HG02798 (cell line): ENCODE measurements around the gene ZNF764.
A peak's percentile ranks its signal among the peaks of the same experiment; 100 is the strongest.
"Not testable (repeated sequence)": the region's sequence is repeated elsewhere in the genome, so short reads cannot be mapped to it uniquely, and the experiment has no call there.

ENCODE experiments used
- ATAC-seq: cut with Tn5 transposase; IDR thresholded peaks from one replicate; pipeline ENCODE4 v1.9.1; 2021; ENCODE audit warnings: mild to moderate bottlenecking; ENCODE audit not compliant: unreplicated experiment, poor library complexity

Gene ZNF764

DNA sequence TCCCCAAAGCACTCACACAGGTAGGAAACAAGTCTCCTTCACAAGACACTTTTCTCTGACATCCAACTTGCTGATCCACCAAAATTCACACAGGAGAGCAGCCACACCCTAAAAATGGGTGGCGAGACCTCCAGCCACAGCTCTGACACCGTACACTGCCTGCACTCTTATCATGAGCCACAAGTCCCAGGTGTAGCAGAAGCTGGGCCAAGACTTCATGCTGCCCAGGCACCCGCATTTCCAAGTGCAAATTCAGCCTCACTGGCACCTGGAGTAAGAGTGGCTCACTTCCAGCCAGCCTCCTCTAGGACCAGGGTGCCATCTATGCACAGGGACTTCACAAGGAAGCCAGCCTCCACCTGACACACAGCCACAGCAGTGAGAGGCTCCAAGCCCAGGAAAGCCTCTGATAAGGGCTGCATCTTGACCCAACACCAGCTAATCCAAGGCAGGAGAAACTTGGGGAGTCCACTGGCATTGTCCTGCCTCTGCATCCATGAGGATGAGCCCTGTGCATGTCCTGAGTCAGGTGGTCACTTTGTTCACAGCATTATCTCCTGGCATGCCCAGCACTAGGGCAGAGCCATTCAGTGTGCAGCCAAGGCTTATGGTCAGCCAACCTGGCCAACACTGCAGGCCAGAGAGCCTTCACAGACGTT lies 29.2 kb downstream of the ZNF764 start:
- no peak for ATAC-seq

DNA sequence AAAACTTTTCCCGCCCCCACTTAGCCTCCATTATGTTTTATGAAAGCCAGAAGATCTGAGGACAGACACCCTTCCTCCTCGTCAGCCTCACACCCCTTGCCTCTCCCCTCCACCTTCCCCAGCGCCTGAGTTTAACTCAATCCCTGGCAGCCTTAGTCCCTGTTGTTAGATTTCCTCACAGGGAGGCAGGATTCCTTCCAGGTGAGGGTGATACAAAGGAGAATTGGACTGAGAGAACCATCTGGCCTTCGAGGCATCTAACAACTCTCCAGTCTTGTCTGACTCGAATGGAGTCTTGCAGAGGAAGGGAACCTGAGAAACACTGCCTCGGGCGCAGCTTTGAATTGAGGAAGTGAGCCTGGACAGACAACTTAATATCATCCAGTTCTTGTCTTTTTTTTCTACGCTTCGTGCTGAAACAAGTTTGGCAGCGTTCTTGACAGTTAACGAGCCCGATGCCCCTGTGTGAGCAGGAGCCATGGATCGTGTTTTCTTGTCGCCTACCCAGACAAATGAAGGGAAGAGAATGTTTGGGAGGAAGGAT lies 30.5 kb downstream of the ZNF764 start:
- ATAC-seq: no peak

DNA sequence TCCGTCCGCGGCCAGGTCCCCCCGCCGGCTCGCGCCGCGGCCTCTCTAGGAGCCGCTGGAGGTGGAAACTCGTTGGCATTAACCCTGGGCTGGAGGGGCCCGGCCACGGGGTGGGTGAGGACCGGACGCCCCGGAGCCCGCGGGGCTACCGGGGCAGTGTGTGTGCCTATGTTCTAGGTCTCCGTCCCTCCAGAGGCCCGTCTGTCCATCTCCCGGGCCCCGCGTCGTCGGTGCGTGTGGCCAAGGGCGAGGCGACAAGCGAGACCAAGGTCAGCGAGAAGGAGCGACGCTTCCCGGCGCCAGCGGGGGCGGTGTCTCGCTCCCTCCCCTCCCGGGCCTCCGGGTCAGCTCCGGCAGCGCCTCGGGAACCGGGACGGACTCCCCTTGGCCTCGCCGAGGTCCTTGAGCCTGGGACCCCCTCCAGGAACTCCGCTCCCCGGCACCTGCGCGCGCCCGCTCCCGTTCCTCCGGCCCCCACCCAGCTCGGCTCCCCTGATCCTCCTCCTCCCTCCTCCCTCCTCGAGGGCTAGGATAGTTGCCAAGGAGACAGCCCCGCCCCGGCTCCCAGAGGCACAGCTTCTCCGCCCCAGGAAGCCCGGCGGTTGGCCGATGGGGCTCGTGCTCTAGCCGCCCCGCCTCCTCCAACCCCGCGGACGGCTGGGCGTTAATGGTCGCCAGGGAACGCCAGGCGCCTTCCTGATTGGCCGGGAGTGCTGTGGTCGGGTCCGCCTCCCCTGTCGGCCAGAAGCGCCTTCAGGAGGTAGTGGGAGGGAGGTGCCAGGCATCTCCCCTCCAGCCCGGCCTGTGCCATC lies 31.1 kb downstream of the ZNF764 start:
- peak; percentile 89 for ATAC-seq

DNA sequence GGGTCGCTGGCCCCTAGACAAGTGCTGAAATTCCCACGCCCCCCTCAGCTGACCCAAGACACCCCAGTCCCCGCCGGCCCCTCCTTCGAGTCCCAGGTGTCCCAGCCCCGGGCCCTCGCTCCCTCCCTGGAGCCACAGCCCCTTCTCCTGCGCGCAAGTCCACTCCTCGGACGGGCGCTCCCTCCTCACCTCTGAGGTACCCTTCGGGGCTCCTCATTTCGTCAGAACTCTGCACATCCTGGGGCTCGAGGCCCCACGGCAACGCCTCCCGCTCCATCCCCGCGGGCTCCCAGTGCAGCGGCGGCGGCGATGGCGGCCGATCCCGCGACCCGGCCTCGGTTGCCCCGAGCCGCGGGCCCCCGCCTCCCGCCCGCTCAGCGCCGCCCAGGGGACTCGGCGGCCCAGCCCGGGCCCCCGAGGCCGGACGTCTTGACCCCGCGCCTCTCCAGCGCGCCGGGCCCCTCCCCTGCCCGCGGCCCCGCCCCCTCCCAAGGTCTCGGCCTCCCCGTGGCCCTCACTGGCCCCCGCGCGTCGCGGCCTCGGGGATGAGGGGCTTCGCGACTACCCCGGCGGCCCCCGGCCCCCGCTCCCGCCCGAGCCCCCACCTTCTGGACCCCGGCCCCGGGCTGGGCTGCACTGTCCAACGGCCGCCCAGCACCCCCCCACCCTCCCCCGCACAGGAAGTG lies 31.9 kb downstream of the ZNF764 start, which contains the start of gene ZNF768:
Gene ZNF768, minus strand, starts transcription at position 430 of the 686 bp plus-strand sequence. Its CDS starts 153 bp downstream, at position 277.
- peak; percentile 29 for ATAC-seq

DNA sequence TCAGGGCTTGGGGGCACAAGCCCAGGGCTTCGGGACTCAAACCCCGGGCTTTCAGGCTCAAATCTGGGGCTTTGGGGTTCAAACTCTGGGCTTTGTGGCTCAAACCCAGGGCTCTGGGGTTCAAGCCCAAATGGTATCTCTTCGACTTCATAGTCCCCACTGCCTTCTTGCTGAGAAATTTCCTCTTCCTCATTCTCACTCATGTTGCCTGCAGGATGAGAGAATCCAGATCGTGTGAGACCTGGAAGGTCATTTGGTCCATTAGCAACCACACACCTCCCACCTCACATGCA lies 32.4 kb downstream of the ZNF764 start:
- no peak for ATAC-seq

- no peak for ATAC-seq
These were observed 33.3 kb downstream of the ZNF764 start for GRCh38 chr16:30524575-30525568.

GRCh38 chr16:30523768-30524574 lies 34.2 kb downstream of the ZNF764 start:
- no peak for ATAC-seq

DNA sequence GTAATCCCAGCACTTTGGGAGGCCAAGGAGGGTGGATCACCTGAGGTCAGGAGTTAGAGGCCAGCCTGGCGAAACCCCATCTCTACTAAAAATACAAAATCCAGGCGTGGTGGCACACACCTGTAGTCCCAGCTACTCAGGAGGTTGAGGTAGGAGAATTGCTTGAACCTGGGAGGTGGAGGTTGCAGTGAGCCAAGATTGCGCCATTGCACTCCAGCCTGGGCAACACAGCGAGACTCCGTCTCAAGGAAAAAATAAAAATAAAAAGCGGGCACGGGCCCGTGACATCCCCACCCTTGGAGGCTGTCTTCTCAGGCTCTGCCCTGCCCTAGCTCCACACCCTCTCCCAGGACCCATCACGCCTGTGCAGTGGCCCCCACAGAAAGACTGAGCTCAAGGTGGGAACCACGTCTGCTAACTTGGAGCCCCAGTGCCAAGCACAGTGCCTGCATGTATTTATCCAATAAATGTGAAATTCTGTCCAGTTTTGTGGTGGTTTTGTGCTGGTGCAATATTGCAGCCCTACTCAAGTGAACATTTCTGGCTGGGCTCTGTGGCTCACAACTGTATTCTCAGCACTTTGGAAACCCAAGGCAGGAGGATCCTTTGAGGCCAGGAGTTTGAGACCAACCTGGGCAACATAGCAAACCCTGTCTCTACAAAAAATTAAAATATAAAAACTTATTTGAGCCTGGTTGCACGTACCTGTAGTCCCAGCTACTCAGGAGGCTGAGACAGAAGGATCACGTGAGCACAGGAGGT lies 35.3 kb downstream of the ZNF764 start:
- ATAC-seq: not testable (repeated sequence)

GRCh38 chr16:30521873-30522641 lies 36.1 kb downstream of the ZNF764 start:
- no peak for ATAC-seq

- no peak for ATAC-seq
These were observed 36.7 kb downstream of the ZNF764 start for GRCh38 chr16:30521476-30521872.

DNA sequence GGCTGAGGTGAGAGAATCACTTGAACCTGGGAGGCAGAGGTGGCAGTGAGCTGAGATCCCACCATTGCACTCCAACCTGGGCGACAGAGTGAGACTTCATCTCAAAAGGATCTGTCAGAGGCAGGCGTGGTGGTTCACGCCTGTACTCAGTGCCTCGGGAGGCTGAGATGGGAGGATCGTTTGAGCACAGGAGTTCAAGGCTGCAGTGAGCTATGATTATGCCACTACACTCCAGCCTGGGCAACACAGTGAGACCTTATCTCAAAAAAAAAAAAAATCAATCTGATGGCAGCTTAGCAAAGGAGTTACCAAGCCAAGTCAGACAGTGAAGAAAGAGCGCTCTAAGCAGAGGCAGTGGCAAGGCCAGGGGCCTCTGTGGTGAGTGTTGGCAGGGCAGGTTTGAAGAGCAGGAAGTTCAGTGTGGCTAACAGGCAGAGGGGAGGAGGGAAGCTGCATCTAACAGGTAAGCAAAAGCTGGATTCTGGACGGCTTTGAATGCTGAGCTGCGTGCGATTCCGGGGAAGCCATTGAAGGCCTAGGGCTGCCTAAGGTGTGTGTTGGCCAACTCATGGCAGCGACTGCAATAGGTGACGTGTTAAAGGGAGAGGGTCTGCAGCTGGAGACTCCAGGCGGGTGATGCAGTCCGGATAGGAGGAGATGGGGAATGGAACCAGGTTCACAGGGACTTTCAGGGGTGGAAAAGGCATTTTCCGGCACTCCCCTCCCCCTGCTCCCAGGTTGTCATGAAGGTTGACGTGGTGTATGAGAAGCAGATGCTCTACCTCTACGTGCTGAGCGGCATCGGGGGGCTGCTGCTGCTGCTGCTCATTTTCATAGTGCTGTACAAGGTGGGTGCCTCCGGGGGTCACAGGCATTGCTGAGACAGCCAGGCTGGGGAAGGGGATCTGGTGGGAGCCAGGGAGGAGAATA lies 38.8 kb downstream of the ZNF764 start:
- no peak for ATAC-seq

- no peak for ATAC-seq
These were observed 39.6 kb downstream of the ZNF764 start for GRCh38 chr16:30518552-30518951.

DNA sequence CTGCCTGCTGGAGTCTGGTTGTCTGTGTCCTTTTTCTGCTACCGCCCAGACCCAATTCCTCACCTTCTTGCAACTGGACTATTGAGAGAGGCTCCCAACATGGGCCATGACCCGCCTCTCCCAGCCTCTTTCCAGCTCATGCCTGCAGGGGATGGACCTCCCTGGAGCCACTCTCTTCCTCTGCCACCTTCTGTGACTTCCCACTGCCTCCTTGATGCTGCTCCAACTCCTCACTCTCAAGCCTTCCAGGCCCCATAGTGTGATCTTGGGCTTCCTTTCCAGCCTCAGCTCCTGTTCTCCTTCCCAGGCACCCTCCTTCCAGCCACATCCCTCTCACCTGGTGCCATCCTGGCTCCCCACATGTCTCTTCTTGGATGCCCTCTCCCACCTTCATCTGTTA lies 42.9 kb downstream of the ZNF764 start:
- ATAC-seq: no peak

GRCh38 chr16:30511509-30511908 lies 46.7 kb downstream of the ZNF764 start:
- no peak for ATAC-seq

- ATAC-seq: no peak
These were observed 47.7 kb downstream of the ZNF764 start for GRCh38 chr16:30510376-30510938.

DNA sequence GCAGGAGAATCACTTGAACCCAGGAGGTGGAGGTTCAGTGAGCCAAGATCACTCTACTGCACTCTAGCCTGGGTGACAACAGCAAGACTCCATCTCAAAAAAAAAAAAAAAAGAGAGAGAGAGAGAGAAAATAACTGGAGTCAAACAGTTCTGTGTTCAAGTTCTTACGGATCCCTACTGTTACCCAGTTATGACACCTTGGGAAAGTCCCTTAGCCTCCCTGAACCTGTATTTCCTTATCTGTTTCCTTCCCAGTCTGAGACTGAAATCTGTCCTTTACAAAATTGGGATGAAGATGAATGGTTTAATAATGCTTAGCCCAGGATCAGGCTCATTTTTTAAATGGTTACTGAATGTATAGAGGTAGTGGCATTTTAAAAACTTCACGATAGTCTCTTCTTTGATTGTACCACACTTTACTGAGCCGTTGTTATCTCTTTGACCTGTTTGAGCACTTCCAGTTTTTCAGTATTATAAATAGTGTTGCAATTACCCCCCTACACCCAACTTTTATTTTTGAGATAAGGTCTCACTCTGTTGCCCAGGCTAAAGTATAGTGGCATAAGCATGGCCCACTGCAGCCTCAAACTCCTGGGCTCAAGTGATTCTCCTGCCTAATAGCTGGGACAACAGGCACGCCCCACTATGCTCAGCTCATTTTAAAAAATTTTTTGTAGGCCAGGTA lies 49.0 kb downstream of the ZNF764 start:
- ATAC-seq: no peak
